K562 (cell line): ENCODE measurements around the gene ABCG2. TPM values are rescaled to one million over a fixed set of nuclear protein-coding genes. Genes with fewer than 3 reads are reported as not detected.
A peak's percentile ranks its signal among the peaks of the same experiment; 100 is the strongest.

Source experiments
- ATAC-seq: fragments of 200-7000 bp; cut with Tn5 transposase; 3 replicates; pipeline ENCODE4 v1.9.1; 2020; ENCODE audit warnings: moderate library complexity
- BruUV-seq: library from RNA; stranded (reverse); fragments of 400-500 nt; replicated peaks from 2 replicates; lab custom pipeline; 2021; lab: Mats Ljungman, UMichigan
- CTCF ChIA-PET: fragments of 300-600 bp; formaldehyde crosslinking; extraction: SDS; loops from one replicate; lab custom pipeline; 2021; ENCODE audit warnings: low intra/inter-chr PET ratio; lab: Yijun Ruan, JAX
- POLR2A ChIA-PET: fragments of 300-600, 350-650 bp; sonication (Branson Sonifier 250); formaldehyde crosslinking; extraction: SDS; loops from one replicate; lab custom pipeline; 2021; ENCODE audit warnings: antibody characterized with exemption, inconsistent platforms; lab: Yijun Ruan, JAX
- DNase-seq, 4 experiments: peaks; one replicate each; pipeline versions ENCODE4 v3.0.0 to v3.0.0-alpha.2; 2011 to 2018; ENCODE audit warnings: low spot score in 3 of 4, mixed read lengths in 3 of 4; ENCODE audit errors: extremely low read depth in 1 of 4
- FAIRE-seq: peaks from 2 replicates; lab custom pipeline; 2011; peaks lifted over from hg19 to GRCh38; lab: Jason Lieb, UNC
- H2AFZ ChIP-seq: 2 replicates; pipeline ENCODE4 v1.6.0; 2011; ENCODE audit warnings: low read depth, low read length, control low read depth, inconsistent platforms
- H3K27ac ChIP-seq: fragments of 200-600 bp; 3 replicates; pipeline ENCODE4 v1.8.0; 2011; ENCODE audit warnings: low read depth, mild to moderate bottlenecking, control low read depth, inconsistent platforms, low read length, moderate library complexity, mixed read lengths; ENCODE audit errors: extremely low read depth
- H3K27me3 ChIP-seq, 2 experiments: fragments of 300-600 bp in 1 of 2; 2 replicates in 1 of 2; 3 replicates in 1 of 2; pipeline versions ENCODE4 v1.6.0 to v1.8.0; 2011; ENCODE audit warnings: inconsistent platforms in 2 of 2, low read length in 2 of 2, mild to moderate bottlenecking in 1 of 2, mixed read lengths in 1 of 2, moderate library complexity in 1 of 2; ENCODE audit not compliant: control insufficient read depth in 2 of 2, insufficient read depth in 2 of 2
- H3K36me3 ChIP-seq: fragments of 300-600 bp; 3 replicates; pipeline ENCODE4 v1.8.0; 2011; ENCODE audit warnings: mild to moderate bottlenecking, low read length, inconsistent platforms; ENCODE audit not compliant: control insufficient read depth, insufficient read depth
- H3K4me1 ChIP-seq, 2 experiments: fragments of 200-600 bp in 1 of 2; replicated peaks in 1 of 2; 2 replicates in 1 of 2; 3 replicates in 1 of 2; pipeline versions ENCODE4 v1.5.1 to v1.8.0; 2011; ENCODE audit warnings: inconsistent platforms in 2 of 2, low read length in 2 of 2, mild to moderate bottlenecking in 1 of 2, mixed read lengths in 1 of 2, moderate library complexity in 1 of 2; ENCODE audit not compliant: control insufficient read depth in 2 of 2, insufficient read depth in 2 of 2
- H3K4me2 ChIP-seq: 2 replicates; pipeline ENCODE4 v1.6.1; 2011; ENCODE audit warnings: low read length, control low read depth, inconsistent platforms, mixed read lengths; ENCODE audit not compliant: insufficient read depth
- H3K4me3 ChIP-seq: fragments of 200-600 bp; sonication (generic), shearing (Covaris generic); 2 replicates; pipeline ENCODE4 v1.5.1; 2016; ENCODE audit warnings: control low read depth, inconsistent platforms
- H3K79me2 ChIP-seq: fragments of 200-600 bp; 3 replicates; pipeline ENCODE4 v1.8.0; 2011; ENCODE audit warnings: low read length, inconsistent platforms; ENCODE audit not compliant: control insufficient read depth, insufficient read depth
- H3K9ac ChIP-seq, 2 experiments: 2 replicates each; pipeline versions ENCODE4 v1.6.0 to v1.6.1; 2011; ENCODE audit warnings: low read depth in 2 of 2, low read length in 2 of 2, control low read depth in 1 of 2, inconsistent platforms in 1 of 2, mild to moderate bottlenecking in 1 of 2, mixed read lengths in 1 of 2; ENCODE audit not compliant: insufficient read depth in 1 of 2
- H3K9me1 ChIP-seq: one replicate; pipeline ENCODE4 v1.6.0; 2011; ENCODE audit warnings: inconsistent platforms, mild to moderate bottlenecking, low read length, moderate library complexity; ENCODE audit not compliant: control insufficient read depth, insufficient read depth
- H3K9me3 ChIP-seq: replicated peaks from 2 replicates; pipeline ENCODE4 v1.5.1; 2011; ENCODE audit warnings: low read depth, low read length, inconsistent platforms; ENCODE audit not compliant: control insufficient read depth, insufficient read depth
- H4K20me1 ChIP-seq: replicated peaks from 2 replicates; pipeline ENCODE4 v1.6.1; 2011; ENCODE audit warnings: low read length, inconsistent platforms, mixed read lengths; ENCODE audit not compliant: control insufficient read depth, insufficient read depth
- MAFG ChIP-seq: fragments of 450-650 bp; conservative IDR thresholded peaks from 2 replicates; pipeline ENCODE4 v1.6.1; 2016; ENCODE audit warnings: missing genetic modification characterization, missing compliant biosample characterization
- NFE2L1 ChIP-seq: fragments of 450-650 bp; IDR thresholded peaks from 2 replicates; pipeline ENCODE4 v1.6.1; 2016; ENCODE audit warnings: missing genetic modification characterization, low read depth, mild to moderate bottlenecking, missing compliant biosample characterization, moderate library complexity, borderline replicate concordance
- ZNF24 ChIP-seq: fragments of 450-650 bp; IDR thresholded peaks from 2 replicates; pipeline ENCODE4 v1.6.1; 2016
- ZNF316 ChIP-seq: fragments of 450-650 bp; IDR thresholded peaks from 2 replicates; pipeline ENCODE4 v1.6.1; 2016
- ZNF318 ChIP-seq, 2 experiments: fragments of 450-650 bp; IDR thresholded peaks; 2 replicates each; pipeline ENCODE4 v1.6.1; 2016; ENCODE audit warnings: mild to moderate bottlenecking in 2 of 2, borderline replicate concordance in 1 of 2, low read depth in 1 of 2, moderate library complexity in 1 of 2
- WGBS: fragments of 100-300 bp; shearing (Covaris generic); methylation state at CpG from one replicate; pipeline ENCODE4 v1.1.6; 2016; ENCODE audit warnings: low coverage, mixed read lengths; ENCODE audit not compliant: insufficient coverage; ENCODE audit errors: missing lambda C conversion rate; 5-methylcytosine and 5-hydroxymethylcytosine counted together
- in situ Hi-C: fragments of 300-500 bp; cut with MboI; formaldehyde crosslinking; loops from 4 replicates; pipeline ENCODE4 v1.15.0; 2018; ENCODE audit warnings: inconsistent platforms, mixed read lengths
- intact Hi-C: fragments of 100-400 bp; cut with micrococcal nuclease; formaldehyde crosslinking; loops from 2 replicates; pipeline ENCODE4 v1.14.2; 2022
- polyA plus RNA-seq, 8 experiments: library from polyadenylated mRNA; depleted of rRNA in 4 of 8; stranded (reverse) in 5 of 8; unstranded in 3 of 8; fragments of >200 nt; fragmentation: Nextera tagmentation in 2 of 8; fragmentation: Illumina TruSeq in 1 of 8; extraction: Ambion mirVana in 2 of 8; extraction: Trizol in 1 of 8; gene quantifications; 2 replicates each; pipeline versions ENCODE4 v1.2.1 to v1.2.3, GENCODE V29; 2011 to 2014; ENCODE audit warnings: inconsistent platforms in 1 of 8, missing spikeins in 1 of 8
- total RNA-seq, 7 experiments: library from RNA; depleted of rRNA in 6 of 7; stranded (reverse); fragments of >200 nt in 6 of 7; fragmentation: Illumina TruSeq in 2 of 7; extraction: Trizol in 2 of 7; gene quantifications; 2 replicates each; pipeline versions ENCODE4 v1.2.1 to v1.2.3, GENCODE V29; 2011 to 2021; ENCODE audit warnings: low replicate concordance in 1 of 7

ABCG2 gene
- total and polyA plus RNA-seq, 9 of the 15 experiments (the other 6 are each of a cell fraction or from before 2014, with no cell fraction given) = 0.01 to 0.36 (median 0.11) TPM; not detected in 4

- 0% methylated on average over 3 of the region's 3 CpGs for WGBS
- Histone ChIP-seq H3K27ac (no peak overlapping the region), H3K4me1 (no peaks in the 10 kb centered on the region; a peak in 1 of 5 replicates), H3K36me3 (no peaks in the 10 kb centered on the region), H4K20me1 (no peaks in the 10 kb centered on the region), H3K9me3 (no peaks in the 10 kb centered on the region), H3K4me2 (no peak overlapping the region)
- no peak for DNase-seq
- FAIRE-seq = no peak
- POLR2A ChIA-PET = no interaction called here
- in situ Hi-C loops = no loop called here
- TF ChIP-seq ZNF24 (peak; percentile 66; the same call in 1 of the 2 replicates), NFE2L1 (peak; percentile 41; the same call in 1 of the 2 replicates), MAFG (tag) (peak; percentile 60), ZNF318 (IDR thresholded peaks at IDR 0.05; ENCODE audit: borderline replicate concordance in 1 of 2, low read depth in 1 of 2) (no peak), ZNF316 (peak; percentile 62; the same call in 1 of the 2 replicates)
- TF ChIP-seq, all 486 proteins: peak for 4
- Histone ChIP-seq H3K79me2 (no peaks in the 10 kb centered on the region), H2AFZ (no peak overlapping the region), H3K27me3 (no peaks in the 10 kb centered on the region; a peak in 1 of 5 replicates), H3K9ac (no peak overlapping the region), H3K4me3 (no peak overlapping the region), H3K9me1 (no peaks in the 10 kb centered on the region)
- intact Hi-C loops = no loop called here
- CTCF ChIA-PET = no interaction called here
- no peak for ATAC-seq
- no TSS peak for BruUV-seq
Measured at GRCh38 chr4:88189881-88190585, 31.6 kb upstream of the ABCG2 start.
